ENCODE results near the gene WBP1L. TPM values are rescaled to one million over a fixed set of nuclear protein-coding genes. Genes with fewer than 3 reads are reported as not detected.
A peak's percentile ranks its signal among the peaks of the same experiment; 100 is the strongest.
"Not testable (repeated sequence)": the region's sequence is repeated elsewhere in the genome, so short reads cannot be mapped to it uniquely, and the experiment has no call there.

The WBP1L gene
- total RNA-seq, 4 donors from 2014 or later, result 89.4 to 191 (median 158) TPM

DNA sequence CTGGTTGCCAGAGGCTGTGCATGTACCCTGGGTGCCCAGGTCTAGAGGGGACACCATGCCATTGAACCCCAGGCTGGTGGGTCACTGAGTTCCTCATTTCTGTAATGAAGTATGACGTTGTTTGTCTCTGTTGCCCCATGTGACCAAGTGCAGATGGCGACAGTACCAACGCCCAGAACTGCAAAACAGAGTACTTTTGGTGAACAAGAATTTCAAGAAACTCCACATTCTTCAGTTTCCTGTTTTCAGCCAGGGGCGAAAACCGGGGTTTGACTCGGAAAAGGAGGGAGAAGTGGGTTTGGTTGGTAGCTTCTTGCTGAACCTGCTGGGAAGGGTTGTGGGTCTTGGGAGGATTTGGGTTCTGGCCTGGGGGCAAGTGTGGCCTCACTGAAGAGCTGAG lies 75.3 kb downstream of the WBP1L start:
- Histone ChIP-seq H3K27me3 (no peaks in the 10 kb centered on the region), H3K27ac (peak overlapping the region in 2 of 4 donors; percentile 95 to 98), H3K4me3 (no peak overlapping the region), H3K9me3 (no peaks in the 10 kb centered on the region), H3K4me1 (peaks cover 0 to 45% (median 29%) of the 10 kb centered on the region in 4 donors), H3K36me3 (peaks cover 0 to 2% (median 0%) of the 10 kb centered on the region in 3 donors)
- DNase-seq (ENCODE audit: low spot score in 2 of 2), result peak in 1 of 2 donors; percentile 66
- WGBS, 2 donors, result 62 to 75% methylated on average over 6 of the region's 6 CpGs
- TF ChIP-seq, protein P1, sequence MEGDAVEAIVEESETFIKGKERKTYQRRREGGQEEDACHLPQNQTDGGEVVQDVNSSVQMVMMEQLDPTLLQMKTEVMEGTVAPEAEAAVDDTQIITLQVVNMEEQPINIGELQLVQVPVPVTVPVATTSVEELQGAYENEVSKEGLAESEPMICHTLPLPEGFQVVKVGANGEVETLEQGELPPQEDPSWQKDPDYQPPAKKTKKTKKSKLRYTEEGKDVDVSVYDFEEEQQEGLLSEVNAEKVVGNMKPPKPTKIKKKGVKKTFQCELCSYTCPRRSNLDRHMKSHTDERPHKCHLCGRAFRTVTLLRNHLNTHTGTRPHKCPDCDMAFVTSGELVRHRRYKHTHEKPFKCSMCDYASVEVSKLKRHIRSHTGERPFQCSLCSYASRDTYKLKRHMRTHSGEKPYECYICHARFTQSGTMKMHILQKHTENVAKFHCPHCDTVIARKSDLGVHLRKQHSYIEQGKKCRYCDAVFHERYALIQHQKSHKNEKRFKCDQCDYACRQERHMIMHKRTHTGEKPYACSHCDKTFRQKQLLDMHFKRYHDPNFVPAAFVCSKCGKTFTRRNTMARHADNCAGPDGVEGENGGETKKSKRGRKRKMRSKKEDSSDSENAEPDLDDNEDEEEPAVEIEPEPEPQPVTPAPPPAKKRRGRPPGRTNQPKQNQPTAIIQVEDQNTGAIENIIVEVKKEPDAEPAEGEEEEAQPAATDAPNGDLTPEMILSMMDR (IDR thresholded peaks at IDR 0.05), result no peak
- TF ChIP-seq POLR2A (IDR thresholded peaks at IDR 0.05) (no peak), EP300 (IDR thresholded peaks at IDR 0.05) (peak; percentile 78)

DNA sequence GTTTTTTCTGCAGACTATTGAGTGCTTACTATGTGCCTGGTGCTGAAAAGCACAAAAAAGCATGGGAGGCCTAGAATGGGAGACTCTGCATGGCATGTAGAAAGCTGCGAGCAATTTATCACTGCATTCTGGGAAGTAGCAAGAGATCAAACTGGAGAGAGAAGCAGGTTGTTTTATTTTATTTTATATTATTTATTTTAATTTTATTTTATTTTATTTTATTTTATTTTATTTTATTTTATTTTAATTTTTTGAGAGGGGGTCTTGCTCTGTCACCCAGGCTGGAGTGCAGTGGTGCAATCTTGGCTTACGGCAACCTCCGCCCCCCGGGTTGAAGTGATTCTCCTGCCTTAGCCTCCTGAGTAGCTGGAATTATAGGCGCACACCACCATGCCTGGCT lies 76.3 kb downstream of the WBP1L start:
- not testable (repeated sequence) for H3K4me3 ChIP-seq; H3K9me3 ChIP-seq; H3K36me3 ChIP-seq; DNase-seq (ENCODE audit: low spot score in 2 of 2); H3K27me3 ChIP-seq
- 94 to 99% methylated on average over 5 of the region's 5 CpGs for WGBS, 2 donors
- Histone ChIP-seq H3K4me1 (peaks cover 0 to 36% (median 21%) of the 10 kb centered on the region in 4 donors), H3K27ac (peak overlapping the region in 2 of 4 donors; percentile 95 to 98)

DNA sequence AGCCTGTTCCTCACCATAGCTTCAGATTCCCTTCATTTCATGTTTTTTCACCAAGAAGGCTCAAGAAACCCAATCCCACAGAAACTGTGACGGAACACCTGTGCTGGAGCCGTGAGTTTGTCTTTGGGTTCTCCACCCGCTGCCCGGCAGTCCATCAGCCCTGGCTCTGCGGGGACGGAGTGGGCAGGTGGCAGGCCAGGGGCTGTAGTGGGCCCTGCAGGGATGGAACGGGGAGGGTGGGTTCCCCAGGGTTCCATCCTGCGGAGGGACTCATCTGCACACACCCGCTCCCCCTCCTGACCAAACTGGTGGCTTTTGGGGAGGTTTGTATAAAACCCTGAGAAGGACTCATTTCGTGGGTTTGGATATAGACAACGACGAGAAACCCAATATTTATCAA lies 78.5 kb downstream of the WBP1L start:
- 89 to 91% methylated on average over 11 to 12 of the region's 12 CpGs for WGBS, 2 donors
- Histone ChIP-seq H3K27ac (no peak overlapping the region), H3K36me3 (peaks cover 0 to 2% (median 0%) of the 10 kb centered on the region in 3 donors), H3K4me3 (no peak overlapping the region), H3K4me1 (peaks cover 0 to 15% (median under 1%) of the 10 kb centered on the region in 4 donors), H3K27me3 (no peaks in the 10 kb centered on the region), H3K9me3 (no peaks in the 10 kb centered on the region)
- DNase-seq (ENCODE audit: low spot score in 2 of 2), result no peak
- TF ChIP-seq EP300 (IDR thresholded peaks at IDR 0.05), result no peak
- TF ChIP-seq, protein P1 (IDR thresholded peaks at IDR 0.05), result no peak
- no peak for TF ChIP-seq POLR2A (IDR thresholded peaks at IDR 0.05)

DNA sequence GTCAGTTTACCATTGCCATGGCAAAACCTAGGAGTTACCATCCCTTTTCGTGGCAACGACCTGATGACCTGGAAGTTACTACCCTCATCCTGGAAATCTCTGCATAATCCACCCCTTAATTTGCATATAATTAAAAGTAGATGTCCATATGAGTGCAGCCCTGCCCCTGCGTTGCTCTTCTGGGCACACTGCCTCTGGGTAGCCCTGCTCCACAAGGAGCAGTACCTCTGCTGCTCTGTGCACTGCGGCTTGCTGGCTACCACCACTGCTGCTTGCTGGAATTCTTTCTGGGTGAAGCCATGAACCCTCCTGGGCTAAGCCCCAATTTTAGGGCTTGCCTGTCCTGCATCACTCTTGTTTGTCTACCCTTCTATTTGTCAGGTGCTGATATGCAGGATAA lies 80.9 kb downstream of the WBP1L start:
- 93% methylated on average over 4 of the region's 4 CpGs for WGBS, 2 donors
- no peak overlapping the region for H3K4me3 ChIP-seq
- H3K36me3 ChIP-seq, result peaks cover 0 to 19% (median 0%) of the 10 kb centered on the region in 3 donors
- no peaks in the 10 kb centered on the region for H3K27me3 ChIP-seq
- TF ChIP-seq, protein P1 (IDR thresholded peaks at IDR 0.05), result no peak
- no peak for TF ChIP-seq EP300 (IDR thresholded peaks at IDR 0.05)
- no peak for TF ChIP-seq POLR2A (IDR thresholded peaks at IDR 0.05)
- no peaks in the 10 kb centered on the region for H3K4me1 ChIP-seq
- no peaks in the 10 kb centered on the region for H3K9me3 ChIP-seq
- H3K27ac ChIP-seq, result no peak overlapping the region
- DNase-seq (ENCODE audit: low spot score in 2 of 2), result no peak

DNA sequence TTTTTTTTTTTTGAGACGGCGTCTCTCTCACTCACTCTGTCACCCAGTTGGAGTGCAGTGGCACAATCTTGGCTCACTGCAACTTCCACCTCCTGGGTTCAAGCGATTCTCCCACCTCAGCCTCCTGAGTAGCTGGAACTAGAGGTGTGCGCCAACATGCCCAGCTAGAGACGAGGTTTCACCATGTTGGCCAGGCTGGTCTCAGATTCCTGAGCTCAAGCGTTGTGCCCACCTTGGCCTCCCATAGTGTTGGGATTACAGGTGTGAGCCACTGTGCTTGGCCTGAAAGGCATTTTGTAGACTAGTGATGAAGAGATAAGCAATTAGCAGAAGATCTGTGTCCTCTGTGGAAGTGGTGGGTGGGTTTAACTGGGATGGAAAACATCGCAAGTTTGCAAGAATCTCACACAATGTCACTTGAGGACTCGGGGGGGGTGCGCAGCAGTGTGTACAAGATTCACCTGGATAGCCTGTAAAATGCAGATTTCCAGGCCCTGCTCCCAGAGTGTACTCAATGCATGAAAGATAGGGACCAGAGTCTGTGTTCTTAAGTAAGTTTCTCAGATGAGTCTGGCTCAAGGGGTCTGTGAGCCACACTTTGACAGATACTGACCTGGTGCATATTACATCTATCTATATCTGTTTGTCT lies 82.5 kb downstream of the WBP1L start:
- TF ChIP-seq POLR2A (IDR thresholded peaks at IDR 0.05), result no peak
- TF ChIP-seq EP300 (IDR thresholded peaks at IDR 0.05), result no peak
- TF ChIP-seq, protein P1 (IDR thresholded peaks at IDR 0.05), result no peak
- H3K4me1 ChIP-seq, result no peaks in the 10 kb centered on the region
- no peaks in the 10 kb centered on the region for H3K27me3 ChIP-seq
- H3K36me3 ChIP-seq, result peaks cover 0 to 28% (median 0%) of the 10 kb centered on the region in 3 donors
- no peak overlapping the region for H3K27ac ChIP-seq
- no peaks in the 10 kb centered on the region for H3K9me3 ChIP-seq
- no peak overlapping the region for H3K4me3 ChIP-seq
- WGBS, 2 donors, result 91 to 93% methylated on average over 9 of the region's 9 CpGs
- DNase-seq (ENCODE audit: low spot score in 2 of 2), result no peak

Measured in tibial nerve (tissue), 4 donors.